AG09319 (cell line): Measurements from ENCODE around the gene TMCC1.
A peak's percentile ranks its signal among the peaks of the same experiment; 100 is the strongest.
"Not testable (repeated sequence)": the region's sequence is repeated elsewhere in the genome, so short reads cannot be mapped to it uniquely, and the experiment has no call there.

Experiments
- DNase-seq: peaks from one replicate; pipeline ENCODE4 v3.0.0-alpha.2; 2010; ENCODE audit warnings: low read depth; ENCODE audit errors: extremely low read depth
- CTCF ChIP-seq: IDR thresholded peaks from 2 replicates; pipeline ENCODE4 v1.5.1; 2011; ENCODE audit warnings: low read depth, mild to moderate bottlenecking, inconsistent platforms, low read length, moderate library complexity

Gene TMCC1

GRCh38 chr3:129892486-129892856 lies 1.0 kb downstream of the TMCC1 start:
- no peak for DNase-seq

GRCh38 chr3:129890891-129891290 lies 2.6 kb downstream of the TMCC1 start:
- no peak for TF ChIP-seq CTCF
- DNase-seq = no peak

More at GRCh38 chr3:129892486-129892856, 1.0 kb downstream of the TMCC1 start:
- no peak for TF ChIP-seq CTCF

- no peak for TF ChIP-seq CTCF
- no peak for DNase-seq
Measured at GRCh38 chr3:129890125-129890524, 3.4 kb downstream of the TMCC1 start.

- no peak for TF ChIP-seq CTCF
- peak; percentile 58 for DNase-seq
Measured at GRCh38 chr3:129888771-129889170, 4.7 kb downstream of the TMCC1 start.

GRCh38 chr3:129881261-129881660 lies 12.2 kb downstream of the TMCC1 start:
- no peak for TF ChIP-seq CTCF
- DNase-seq = no peak

- no peak for TF ChIP-seq CTCF
- no peak for DNase-seq
Measured at GRCh38 chr3:129878355-129878754, 15.2 kb downstream of the TMCC1 start.

- DNase-seq = not testable (repeated sequence)
Measured at GRCh38 chr3:129874479-129874878, 19.0 kb downstream of the TMCC1 start.

GRCh38 chr3:129868912-129869311 lies 24.6 kb downstream of the TMCC1 start:
- TF ChIP-seq CTCF = no peak
- DNase-seq = no peak
